ENCODE measurements around the gene DCTPP1. TPM values are rescaled to one million over a fixed set of nuclear protein-coding genes. Genes with fewer than 3 reads are reported as not detected.

DCTPP1 gene
- total and polyA plus RNA-seq, 2 of the 4 experiments (the other 2 are of a cell fraction): 24.9 to 45.5 TPM

GRCh38 chr16:30380072-30380802 lies 49.6 kb downstream of the DCTPP1 start:
- no peak overlapping the region for H3K56ac ChIP-seq (ENCODE audit: extremely low read depth, insufficient read depth, low read length)
- in situ Hi-C loops (cut with MboI; ENCODE audit: low sequenced_read_pairs) (no loop called here), dilution Hi-C loops (cut with HindIII; ENCODE audit: low sequenced_read_pairs, unreplicated experiment) (no loop called here), intact Hi-C loops (cut with micrococcal nuclease) (no loop called here)
- 100% methylated on average over 2 of the region's 4 CpGs; no CpG with 5 or more reads in 1 of the 2 experiments for WGBS, 2 experiments (ENCODE audit: extremely low coverage in 2 of 2, insufficient read length in 1 of 2)
- no peak overlapping the region for H2AK9ac ChIP-seq (replicated peaks; ENCODE audit: low read depth, low read length, poor library complexity)
- no peak overlapping the region for H3K23ac ChIP-seq (ENCODE audit: low read depth, low read length)
- no peak overlapping the region for H3K27ac ChIP-seq (ENCODE audit: insufficient read depth, low read length)
- H3K27me3 ChIP-seq (ENCODE audit: control insufficient read depth, insufficient read depth, low read length): no peaks in the 10 kb centered on the region
- POLR2A ChIA-PET (ENCODE audit: unreplicated experiment): no interaction called here
- no peaks in the 10 kb centered on the region for H3K36me3 ChIP-seq (ENCODE audit: control insufficient read depth, insufficient read depth, low read length)
- peaks cover 16% of the 10 kb centered on the region for H3K9me1 ChIP-seq (ENCODE audit: insufficient read depth, low read length)
- H3K4me1 ChIP-seq (ENCODE audit: control insufficient read depth, insufficient read depth, low read length): peaks cover 7% of the 10 kb centered on the region
- no peak overlapping the region for H2BK120ac ChIP-seq (ENCODE audit: low read depth, low read length)
- no peak overlapping the region for H4K8ac ChIP-seq (ENCODE audit: low read depth in 2 of 2, low read length in 2 of 2)
- CTCF ChIA-PET: no interaction called here
- no peak overlapping the region for H2AK5ac ChIP-seq (ENCODE audit: low read depth, low read length)
- no peak overlapping the region for H3K4me3 ChIP-seq (ENCODE audit: insufficient read depth, low read depth, low read length)
- no peak for TF ChIP-seq MXI1 (IDR thresholded peaks at IDR 0.05; ENCODE audit: borderline replicate concordance, low read depth, low read length)
- TF ChIP-seq RFX5 (IDR thresholded peaks at IDR 0.05; ENCODE audit: low read depth, low read length): no peak
- TF ChIP-seq SMC3 (IDR thresholded peaks at IDR 0.05; ENCODE audit: low read depth, low read length): no peak
- no peak for TF ChIP-seq CTCF (conservative IDR thresholded peaks at IDR 0.05; ENCODE audit: low read depth, low read length)
- TF ChIP-seq MAFK (IDR thresholded peaks at IDR 0.05; ENCODE audit: low read depth, low read length): no peak
- H2AFZ ChIP-seq (replicated peaks; ENCODE audit: low read length, poor library complexity): no peak overlapping the region
- no peak overlapping the region for H2BK20ac ChIP-seq (ENCODE audit: low read depth, low read length)
- H2BK15ac ChIP-seq (ENCODE audit: low read depth, low read length): no peak overlapping the region
- H3K9me3 ChIP-seq (ENCODE audit: control insufficient read depth, insufficient read depth, low read length): no peaks in the 10 kb centered on the region
- no peak overlapping the region for H4K91ac ChIP-seq (ENCODE audit: insufficient read depth, low read depth, low read length)
- no peak overlapping the region for H4K5ac ChIP-seq (ENCODE audit: low read depth, low read length)
- no peak overlapping the region for H2BK5ac ChIP-seq (ENCODE audit: low read depth, low read length, poor library complexity, severe bottlenecking)
- no peak for DNase-seq
- peaks cover 5 to 30% of the 10 kb centered on the region in 2 experiments for H3K79me1 ChIP-seq (ENCODE audit: low read depth in 1 of 2, low read length in 2 of 2)
- no peak overlapping the region for H3K4ac ChIP-seq (ENCODE audit: low read depth, low read length)
- H4K20me1 ChIP-seq (ENCODE audit: insufficient read depth, low read length): peaks cover 10% of the 10 kb centered on the region
- H3K14ac ChIP-seq (replicated peaks; ENCODE audit: low read depth, low read length): no peak overlapping the region
- ATAC-seq (ENCODE audit: low read depth): no peak
- no peak overlapping the region for H3K4me2 ChIP-seq (ENCODE audit: low read depth, low read length)
- no TSS peak for BruUV-seq (replicated peaks)
- no peak overlapping the region for H3K9ac ChIP-seq (ENCODE audit: low read depth, low read length)
- H3K18ac ChIP-seq (ENCODE audit: low read depth, low read length): no peak overlapping the region
